Activated T-helper 1 cell treated with anti-CD3 and anti-CD28 coated beads, Interleukin-12 subunit alpha, Interleukin-12 subunit beta, Interleukin-2, Interleukin-4 antibody, amounts not matched to agents 30 ng/mL and 10 ng/mL and 1 ng/mL, durations not matched to agents 14 hours and 24 hours and 36 hours (primary cell): ENCODE measurements around the gene RGS10. TPM values are rescaled to one million over a fixed set of nuclear protein-coding genes. Genes with fewer than 3 reads are reported as not detected.

Experiments
- DNase-seq: peaks from one replicate; pipeline ENCODE4 v3.0.0; 2021; ENCODE audit warnings: low spot score
- H3K27ac Mint-ChIP-seq: one replicate; pipeline ENCODE4 v1.8.0; 2021; ENCODE audit warnings: mild to moderate bottlenecking, mixed read lengths
- H3K27me3 Mint-ChIP-seq: one replicate; pipeline ENCODE4 v1.8.0; 2022; ENCODE audit warnings: mild to moderate bottlenecking, moderate library complexity, mixed read lengths; ENCODE audit not compliant: insufficient read depth
- H3K36me3 Mint-ChIP-seq: one replicate; pipeline ENCODE4 v1.8.0; 2021; ENCODE audit warnings: low read depth, mixed read lengths
- H3K4me1 Mint-ChIP-seq: one replicate; pipeline ENCODE4 v1.8.0; 2021; ENCODE audit warnings: low read depth, mixed read lengths
- H3K4me3 Mint-ChIP-seq: one replicate; pipeline ENCODE4 v1.8.0; 2021; ENCODE audit warnings: mild to moderate bottlenecking, moderate library complexity, mixed read lengths
- H3K9me3 Mint-ChIP-seq: one replicate; pipeline ENCODE4 v1.8.0; 2021; ENCODE audit warnings: mixed read lengths
- intact Hi-C: fragments of 100-400 bp; cut with micrococcal nuclease; formaldehyde crosslinking; loops from one replicate; pipeline ENCODE4 v1.15.1; 2024
- total RNA-seq: library from RNA; stranded (reverse); gene quantifications from 2 replicates; pipeline ENCODE4 v1.2.3, GENCODE V29; 2022

Gene RGS10
- total RNA-seq, 1 donor from 2014 or later = 150 TPM

DNA sequence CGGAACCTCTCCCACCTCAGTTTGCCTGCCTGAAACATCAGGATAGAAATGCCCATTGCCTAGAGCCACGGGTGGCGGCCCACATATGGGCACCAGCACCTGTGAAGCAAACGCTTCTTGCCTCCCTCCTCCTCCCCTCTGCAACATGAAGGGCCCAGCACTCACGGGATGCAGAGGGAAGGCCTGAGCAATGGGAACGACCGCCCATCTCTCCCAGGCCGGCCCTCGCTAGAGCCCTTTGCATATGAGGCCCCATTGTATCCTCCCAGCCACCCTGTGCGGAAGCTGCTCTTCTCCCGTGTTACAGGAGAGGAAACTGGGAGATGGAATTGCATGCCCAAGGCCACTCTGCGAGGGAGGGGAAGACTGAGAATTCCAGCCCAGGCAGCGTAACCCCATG lies 88.2 kb downstream of the RGS10 start:
- no peak for DNase-seq
- H3K4me3 Mint-ChIP-seq = no peak overlapping the region
- no peaks in the 10 kb centered on the region for H3K27me3 Mint-ChIP-seq
- no peaks in the 10 kb centered on the region for H3K4me1 Mint-ChIP-seq
- H3K27ac Mint-ChIP-seq = no peak overlapping the region
- no peaks in the 10 kb centered on the region for H3K9me3 Mint-ChIP-seq
- intact Hi-C loops = no loop called here
- peaks cover 8% of the 10 kb centered on the region for H3K36me3 Mint-ChIP-seq

DNA sequence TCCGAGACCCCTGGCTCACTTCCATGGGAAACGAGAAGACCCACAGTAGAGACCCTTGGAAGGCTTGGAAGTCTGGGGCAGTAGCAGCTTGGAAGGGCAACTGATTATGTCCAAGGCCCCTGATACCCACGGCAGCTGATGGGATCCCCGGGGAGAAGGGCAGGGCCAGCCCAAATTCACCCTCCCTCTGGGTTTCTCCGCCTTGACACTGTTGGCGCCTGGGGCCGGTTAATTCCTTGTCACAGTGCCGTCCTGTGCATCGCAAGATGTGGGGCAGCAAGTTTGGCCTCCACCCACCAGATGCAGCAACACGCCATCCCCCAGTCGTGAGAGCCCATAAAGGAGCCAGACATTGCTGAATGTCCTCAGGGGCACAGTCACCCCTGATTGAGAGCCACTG lies 89.2 kb downstream of the RGS10 start:
- Mint-ChIP-seq H3K9me3 (no peaks in the 10 kb centered on the region), H3K27ac (no peak overlapping the region), H3K4me3 (no peak overlapping the region), H3K4me1 (no peaks in the 10 kb centered on the region), H3K36me3 (peaks cover 11% of the 10 kb centered on the region), H3K27me3 (no peaks in the 10 kb centered on the region)
- intact Hi-C loops = no loop called here
- no peak for DNase-seq

DNA sequence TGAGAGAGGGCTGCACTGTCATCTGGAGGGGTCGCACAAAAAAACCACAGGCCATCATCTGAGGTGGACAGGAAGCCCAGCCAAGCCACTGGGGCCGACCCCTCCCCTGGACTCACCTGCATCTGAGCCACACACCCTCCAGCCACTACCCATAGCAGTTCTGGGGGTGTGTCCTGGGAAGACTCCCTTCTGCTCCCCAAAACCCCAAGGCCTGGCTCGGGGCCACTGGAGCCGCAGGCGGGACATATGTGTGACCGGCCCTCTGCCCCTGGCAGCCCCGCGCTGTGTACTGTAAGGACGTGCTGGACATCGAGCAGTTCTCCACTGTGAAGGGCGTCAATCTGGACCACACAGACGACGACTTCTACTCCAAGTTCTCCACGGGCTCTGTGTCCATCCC lies 90.1 kb downstream of the RGS10 start:
- no peak overlapping the region for H3K4me3 Mint-ChIP-seq

DNA sequence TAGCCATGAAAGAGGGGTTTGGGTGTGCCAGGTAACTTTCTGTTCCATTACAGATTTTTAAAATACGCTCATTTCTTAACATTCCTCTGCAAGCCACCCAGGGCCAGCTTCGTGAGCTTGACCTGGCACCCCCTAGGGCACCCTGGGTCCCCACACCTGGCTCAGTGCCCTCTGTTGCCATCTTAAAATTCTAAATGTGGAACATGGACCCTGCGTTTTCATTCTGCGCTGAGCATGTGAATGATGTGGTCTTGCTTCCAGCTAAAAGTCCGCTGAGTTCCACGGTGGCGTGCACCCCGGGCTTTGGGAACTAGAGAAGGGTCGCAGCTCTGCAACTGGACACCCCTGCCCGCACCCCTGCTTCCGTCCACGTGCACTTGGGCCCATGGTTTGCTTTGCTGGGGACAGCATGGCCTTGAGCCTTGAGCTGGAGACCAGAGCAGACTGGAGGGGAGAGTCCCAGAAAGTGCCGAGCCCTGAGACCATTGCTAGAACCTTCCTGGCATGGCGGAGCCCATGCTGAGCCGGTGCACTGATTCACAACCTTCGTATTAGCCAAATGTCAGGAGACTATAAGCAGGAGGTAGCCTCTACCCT lies 91.1 kb downstream of the RGS10 start:
- intact Hi-C loops = no loop called here
- H3K4me3 Mint-ChIP-seq = no peak overlapping the region
- DNase-seq = no peak
- no peak overlapping the region for H3K27ac Mint-ChIP-seq
- no peaks in the 10 kb centered on the region for H3K9me3 Mint-ChIP-seq
- H3K4me1 Mint-ChIP-seq = no peaks in the 10 kb centered on the region
- H3K27me3 Mint-ChIP-seq = no peaks in the 10 kb centered on the region
- H3K36me3 Mint-ChIP-seq = peaks cover 14% of the 10 kb centered on the region

More for the DNA sequence above, 90.1 kb downstream of the RGS10 start:
- H3K36me3 Mint-ChIP-seq = peaks cover 11% of the 10 kb centered on the region
- no peak overlapping the region for H3K27ac Mint-ChIP-seq
- no peaks in the 10 kb centered on the region for H3K4me1 Mint-ChIP-seq
- no peaks in the 10 kb centered on the region for H3K27me3 Mint-ChIP-seq
- intact Hi-C loops = no loop called here
- DNase-seq = no peak
- no peaks in the 10 kb centered on the region for H3K9me3 Mint-ChIP-seq

DNA sequence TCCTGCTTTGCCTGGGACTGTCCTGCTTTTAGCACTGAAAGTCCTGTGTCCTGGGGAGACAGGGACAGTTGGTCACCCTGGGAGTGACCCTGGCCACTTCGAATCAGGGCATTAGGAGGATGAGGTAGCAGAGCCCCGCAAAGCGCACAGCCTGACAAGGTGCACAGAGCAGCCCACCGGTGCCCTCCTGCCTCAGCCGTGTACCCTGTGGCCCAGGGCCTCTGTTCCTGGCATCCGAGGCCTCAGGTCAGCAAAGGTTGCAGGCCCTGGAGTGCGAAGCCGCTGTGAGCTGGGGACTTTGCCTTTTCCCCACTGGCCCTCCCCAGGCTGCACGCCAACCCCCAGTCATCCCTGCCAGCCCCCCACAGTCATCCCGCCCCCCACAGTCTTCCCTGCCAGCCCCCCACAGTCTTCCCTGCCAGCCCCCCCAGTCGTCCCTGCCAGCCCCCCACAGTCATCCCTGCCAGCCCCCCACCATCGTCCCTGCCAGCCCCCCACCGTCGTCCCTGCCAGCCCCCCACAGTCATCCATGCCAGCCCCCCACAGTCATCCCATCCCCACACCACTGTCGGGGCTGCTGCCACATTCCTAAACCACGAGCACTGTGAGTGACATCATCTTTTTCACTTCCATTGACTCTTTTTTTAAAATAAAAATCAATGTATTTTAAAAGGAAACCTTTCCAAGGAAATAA lies 91.8 kb downstream of the RGS10 start:
- Mint-ChIP-seq H3K9me3 (no peaks in the 10 kb centered on the region), H3K27ac (no peak overlapping the region), H3K27me3 (no peaks in the 10 kb centered on the region), H3K36me3 (peaks cover 16% of the 10 kb centered on the region), H3K4me3 (no peak overlapping the region), H3K4me1 (no peaks in the 10 kb centered on the region)
- no peak for DNase-seq
- intact Hi-C loops = no loop called here

Other genes starting within 250 kb of the RGS10 start
- 192 and 195 TPM in 2 replicates for gene TIAL1, start 54.2 kb upstream of the RGS10 start, total RNA-seq
- gene BAG3, start 108.7 kb upstream of the RGS10 start, total RNA-seq = 30.4 and 30.5 TPM in 2 replicates
- gene INPP5F, start 183.3 kb upstream of the RGS10 start, total RNA-seq = 17.7 and 19.4 TPM in 2 replicates